ENCODE data around the gene SIGLEC9.

DNA sequence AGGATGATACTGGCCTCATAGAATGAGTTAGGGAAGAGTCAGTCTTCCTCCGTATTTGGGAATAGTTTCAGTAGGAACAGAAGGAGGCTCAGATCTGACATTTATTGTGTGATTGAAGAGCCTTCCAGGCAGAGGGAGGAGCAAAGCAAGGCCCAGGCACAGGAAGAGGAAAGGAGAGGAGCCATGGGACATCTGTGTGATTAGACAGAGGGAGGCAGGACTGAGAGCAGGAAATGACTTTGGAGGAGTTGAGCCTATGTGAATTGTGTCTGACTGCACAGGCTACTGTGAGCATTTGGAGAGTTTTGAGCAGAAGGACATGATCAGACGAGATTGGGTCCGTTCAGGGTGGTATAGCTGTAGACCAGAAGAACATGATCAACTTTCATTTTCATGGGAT lies 25.9 kb downstream of the SIGLEC9 start:
- TF ChIP-seq, protein P1, sequence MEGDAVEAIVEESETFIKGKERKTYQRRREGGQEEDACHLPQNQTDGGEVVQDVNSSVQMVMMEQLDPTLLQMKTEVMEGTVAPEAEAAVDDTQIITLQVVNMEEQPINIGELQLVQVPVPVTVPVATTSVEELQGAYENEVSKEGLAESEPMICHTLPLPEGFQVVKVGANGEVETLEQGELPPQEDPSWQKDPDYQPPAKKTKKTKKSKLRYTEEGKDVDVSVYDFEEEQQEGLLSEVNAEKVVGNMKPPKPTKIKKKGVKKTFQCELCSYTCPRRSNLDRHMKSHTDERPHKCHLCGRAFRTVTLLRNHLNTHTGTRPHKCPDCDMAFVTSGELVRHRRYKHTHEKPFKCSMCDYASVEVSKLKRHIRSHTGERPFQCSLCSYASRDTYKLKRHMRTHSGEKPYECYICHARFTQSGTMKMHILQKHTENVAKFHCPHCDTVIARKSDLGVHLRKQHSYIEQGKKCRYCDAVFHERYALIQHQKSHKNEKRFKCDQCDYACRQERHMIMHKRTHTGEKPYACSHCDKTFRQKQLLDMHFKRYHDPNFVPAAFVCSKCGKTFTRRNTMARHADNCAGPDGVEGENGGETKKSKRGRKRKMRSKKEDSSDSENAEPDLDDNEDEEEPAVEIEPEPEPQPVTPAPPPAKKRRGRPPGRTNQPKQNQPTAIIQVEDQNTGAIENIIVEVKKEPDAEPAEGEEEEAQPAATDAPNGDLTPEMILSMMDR (conservative IDR thresholded peaks at IDR 0.05), result no peak
- TF ChIP-seq ZFX (IDR thresholded peaks at IDR 0.05), result no peak

Data from C4-2B (cell line).